Measurements from ENCODE around the gene CEBPE.

The CEBPE gene

GRCh38 chr14:23142826-23143225 lies 23.8 kb upstream of the CEBPE start:
- DNase-seq, result no peak

- peak; percentile 69 for DNase-seq
Observed at GRCh38 chr14:23141706-23142444, 22.8 kb upstream of the CEBPE start.

GRCh38 chr14:23140371-23140770 lies 21.3 kb upstream of the CEBPE start:
- DNase-seq, result no peak

GRCh38 chr14:23139874-23140273 lies 20.8 kb upstream of the CEBPE start:
- DNase-seq, result no peak

GRCh38 chr14:23137813-23138535 lies 18.9 kb upstream of the CEBPE start:
- DNase-seq, result no peak

GRCh38 chr14:23137192-23137812 lies 18.2 kb upstream of the CEBPE start:
- DNase-seq, result no peak

- no peak for DNase-seq
Observed at GRCh38 chr14:23136566-23137133, 17.6 kb upstream of the CEBPE start.

- DNase-seq, result no peak
Observed at GRCh38 chr14:23132970-23133369, 13.9 kb upstream of the CEBPE start.

- no peak for DNase-seq
Observed at GRCh38 chr14:23131482-23131881, 12.4 kb upstream of the CEBPE start.

GRCh38 chr14:23130871-23131270 lies 11.8 kb upstream of the CEBPE start:
- DNase-seq, result no peak

- no peak for DNase-seq
Observed at GRCh38 chr14:23129759-23130316, 10.8 kb upstream of the CEBPE start.

GRCh38 chr14:23128969-23129758 lies 10.1 kb upstream of the CEBPE start:
- no peak for DNase-seq

- no peak for DNase-seq
Observed at GRCh38 chr14:23127861-23128260, 8.8 kb upstream of the CEBPE start.

- no peak for DNase-seq
Observed at GRCh38 chr14:23126548-23127278, 7.7 kb upstream of the CEBPE start.

- no peak for DNase-seq
Observed at GRCh38 chr14:23125933-23126524, 7.0 kb upstream of the CEBPE start.

GRCh38 chr14:23125011-23125410 lies 6.0 kb upstream of the CEBPE start:
- no peak for DNase-seq

- DNase-seq, result no peak
Observed at GRCh38 chr14:23124337-23124954, 5.4 kb upstream of the CEBPE start.

GRCh38 chr14:23123419-23123818 lies 4.4 kb upstream of the CEBPE start:
- DNase-seq, result no peak

- no peak for DNase-seq
Observed at GRCh38 chr14:23122086-23122485, 3.0 kb upstream of the CEBPE start.

GRCh38 chr14:23121361-23121771 lies 2.3 kb upstream of the CEBPE start:
- DNase-seq, result no peak
